NT2/D1 (cell line): ENCODE measurements around the gene GSDMA.

Experiments
- SUZ12 ChIP-seq: IDR thresholded peaks from 2 replicates; pipeline ENCODE4 v1.6.1; 2011; ENCODE audit not compliant: insufficient read length, insufficient read depth; ENCODE audit errors: extremely low read depth
- YY1 ChIP-seq: IDR thresholded peaks from 2 replicates; pipeline ENCODE4 v1.6.1; 2011; ENCODE audit not compliant: insufficient read length, insufficient read depth
- ZNF274 ChIP-seq: IDR thresholded peaks from 2 replicates; pipeline ENCODE4 v1.6.1; 2011; ENCODE audit warnings: mild to moderate bottlenecking, low read depth, low read length

GRCh38 chr17:40024901-40025300 is 62.1 kb downstream of the GSDMA start:
- TF ChIP-seq YY1 (no peak), ZNF274 (no peak), SUZ12 (no peak)
